HG02840 (cell line): ENCODE measurements around the gene TRIM29.

Source experiments
- ATAC-seq: cut with Tn5 transposase; IDR thresholded peaks from one replicate; pipeline ENCODE4 v1.9.1; 2021; ENCODE audit warnings: mild to moderate bottlenecking, moderate library complexity, moderate number of reproducible peaks; ENCODE audit not compliant: unreplicated experiment, low FRiP score

The TRIM29 gene

GRCh38 chr11:120125509-120125908 lies 12.4 kb downstream of the TRIM29 start:
- ATAC-seq = no peak

GRCh38 chr11:120125024-120125423 lies 12.9 kb downstream of the TRIM29 start:
- no peak for ATAC-seq

- no peak for ATAC-seq
Observed at GRCh38 chr11:120124355-120124754, 13.6 kb downstream of the TRIM29 start.

GRCh38 chr11:120123946-120124345 lies 14.0 kb downstream of the TRIM29 start:
- no peak for ATAC-seq

GRCh38 chr11:120122924-120123683 lies 14.8 kb downstream of the TRIM29 start:
- ATAC-seq = no peak

GRCh38 chr11:120121914-120122473 lies 15.9 kb downstream of the TRIM29 start:
- ATAC-seq = no peak

- ATAC-seq = no peak
Observed at GRCh38 chr11:120121336-120121735, 16.6 kb downstream of the TRIM29 start.

- ATAC-seq = no peak
Observed at GRCh38 chr11:120120805-120121335, 17.0 kb downstream of the TRIM29 start.

- no peak for ATAC-seq
Observed at GRCh38 chr11:120119121-120119520, 18.8 kb downstream of the TRIM29 start.

GRCh38 chr11:120117991-120118390 lies 19.9 kb downstream of the TRIM29 start:
- no peak for ATAC-seq

- no peak for ATAC-seq
Observed at GRCh38 chr11:120116966-120117365, 20.9 kb downstream of the TRIM29 start.

GRCh38 chr11:120115272-120116000 lies 22.5 kb downstream of the TRIM29 start:
- no peak for ATAC-seq

- ATAC-seq = no peak
Observed at GRCh38 chr11:120112174-120112796, 25.6 kb downstream of the TRIM29 start.

GRCh38 chr11:120109531-120109930 lies 28.4 kb downstream of the TRIM29 start:
- no peak for ATAC-seq

GRCh38 chr11:120108785-120109168 lies 29.1 kb downstream of the TRIM29 start:
- ATAC-seq = no peak

GRCh38 chr11:120108154-120108784 lies 29.6 kb downstream of the TRIM29 start:
- no peak for ATAC-seq

GRCh38 chr11:120107692-120108091 lies 30.2 kb downstream of the TRIM29 start:
- no peak for ATAC-seq

- ATAC-seq = no peak
Observed at GRCh38 chr11:120106354-120107150, 31.4 kb downstream of the TRIM29 start.

GRCh38 chr11:120105576-120105975 lies 32.3 kb downstream of the TRIM29 start:
- no peak for ATAC-seq
